ENCODE results near the gene ASAP2.
A peak's percentile ranks its signal among the peaks of the same experiment; 100 is the strongest.

The ASAP2 gene

GRCh38 chr2:9184361-9184760 is 22.3 kb upstream of the ASAP2 start:
- DNase-seq, result no peak

- no peak for DNase-seq
These were observed 18.9 kb upstream of the ASAP2 start for GRCh38 chr2:9187620-9188214.

- DNase-seq, result no peak
These were observed 17.8 kb upstream of the ASAP2 start for GRCh38 chr2:9188823-9189222.

- DNase-seq, result no peak
These were observed 16.7 kb upstream of the ASAP2 start for GRCh38 chr2:9189901-9190300.

- DNase-seq, result no peak
These were observed 15.6 kb upstream of the ASAP2 start for GRCh38 chr2:9191041-9191481.

- DNase-seq, result no peak
These were observed 13.9 kb upstream of the ASAP2 start for GRCh38 chr2:9192712-9193111.

- DNase-seq, result no peak
These were observed 12.3 kb upstream of the ASAP2 start for GRCh38 chr2:9194352-9194751.

GRCh38 chr2:9196637-9197036 is 10.0 kb upstream of the ASAP2 start:
- no peak for DNase-seq

DNA sequence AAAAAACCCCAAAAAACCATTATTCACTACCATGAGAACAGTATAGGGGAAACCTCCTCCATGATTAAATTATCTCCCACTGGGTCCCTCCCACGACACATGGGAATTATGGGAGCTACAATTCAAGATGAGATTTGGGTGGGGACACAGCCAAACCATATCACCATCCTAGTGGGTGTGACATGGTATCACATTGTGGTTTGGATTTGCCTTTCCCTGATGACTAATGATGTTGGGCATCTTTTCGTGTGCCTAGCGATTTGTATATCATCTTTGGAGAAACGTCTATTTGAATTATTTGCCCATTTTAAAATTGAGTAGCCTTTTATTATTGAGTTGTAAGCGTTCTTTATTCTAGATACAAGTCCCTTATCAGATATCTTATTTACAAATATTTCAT is 8.7 kb upstream of the ASAP2 start:
- DNase-seq, result no peak

- DNase-seq, result no peak
These were observed 6.6 kb upstream of the ASAP2 start for GRCh38 chr2:9199716-9200632.

DNA sequence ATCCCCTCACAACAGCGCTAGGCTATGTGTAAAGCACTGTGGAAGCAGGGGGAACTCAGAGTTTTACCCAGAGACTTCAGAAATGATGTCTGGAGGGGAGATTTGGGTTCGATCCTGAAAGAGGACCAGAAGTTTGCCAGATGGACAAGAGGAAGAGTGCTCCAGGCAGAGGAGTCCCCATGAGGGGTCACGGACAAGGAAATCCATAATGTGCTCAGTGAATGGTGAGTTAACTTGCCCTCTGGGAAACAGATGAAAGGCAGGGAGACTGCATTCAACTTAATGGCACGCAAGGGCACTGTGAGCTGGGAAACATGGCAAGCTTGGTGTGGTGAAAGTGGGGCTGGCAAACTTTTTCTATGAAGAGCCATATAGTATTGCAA is 6.0 kb upstream of the ASAP2 start:
- no peak for DNase-seq

- DNase-seq, result no peak
These were observed 5.3 kb upstream of the ASAP2 start for GRCh38 chr2:9201185-9201891.

DNA sequence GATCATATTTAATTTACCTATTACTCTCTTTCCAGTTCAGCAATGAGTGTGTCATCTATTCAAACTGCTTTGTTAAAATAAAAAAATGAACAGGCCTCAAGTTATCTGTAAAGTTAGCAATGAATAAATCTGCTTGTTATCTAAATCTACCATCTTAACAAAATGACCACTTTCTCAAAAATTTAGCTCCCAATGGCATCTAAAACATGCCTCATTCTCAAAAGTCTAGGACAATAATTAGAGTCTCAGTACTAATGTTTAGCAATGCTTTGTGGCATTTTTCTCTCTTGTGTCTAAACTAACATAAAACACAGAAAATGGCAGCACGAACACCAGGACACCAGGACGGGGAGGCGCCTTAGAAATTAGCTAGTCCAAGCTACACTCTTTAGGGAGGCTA is 3.6 kb upstream of the ASAP2 start:
- DNase-seq, result no peak

DNA sequence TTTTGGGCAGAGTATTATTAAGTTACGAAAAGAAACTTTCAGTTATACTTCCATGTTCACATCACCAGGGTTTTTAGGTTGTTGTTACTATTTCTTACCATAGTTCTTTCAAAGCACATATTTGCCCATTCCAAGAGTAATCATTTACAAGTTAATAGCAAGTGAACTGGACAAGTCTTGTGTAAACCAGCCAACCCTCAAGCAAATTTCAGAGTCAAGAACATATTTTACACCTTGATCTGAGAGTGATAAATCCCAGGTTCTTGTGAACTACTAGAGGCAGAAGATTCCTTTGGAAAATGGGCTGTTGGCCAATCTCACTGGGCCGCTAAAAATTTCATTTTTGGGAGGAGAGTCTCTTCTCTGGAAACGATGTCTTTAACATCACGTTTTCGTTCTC is 2.7 kb upstream of the ASAP2 start:
- no peak for DNase-seq

DNA sequence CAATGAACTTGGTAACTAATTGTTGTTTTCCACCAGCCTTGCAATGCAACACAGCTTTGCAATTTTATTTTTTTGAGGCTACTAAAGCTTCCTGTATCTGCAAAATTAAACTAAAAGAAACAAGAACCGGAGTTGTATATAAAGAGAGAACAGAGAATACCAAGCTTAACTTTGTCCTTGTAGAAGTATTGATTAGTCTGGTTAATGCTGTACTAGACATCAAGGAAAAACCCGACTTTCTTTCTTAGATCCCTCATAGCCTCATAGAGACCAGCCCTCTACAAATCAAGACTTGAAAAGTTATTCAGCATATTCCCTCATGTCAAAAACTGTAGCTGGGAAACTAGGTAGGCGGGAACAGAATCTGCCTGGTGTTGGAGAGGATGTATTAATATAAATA is 1.7 kb upstream of the ASAP2 start:
- DNase-seq, result no peak

DNA sequence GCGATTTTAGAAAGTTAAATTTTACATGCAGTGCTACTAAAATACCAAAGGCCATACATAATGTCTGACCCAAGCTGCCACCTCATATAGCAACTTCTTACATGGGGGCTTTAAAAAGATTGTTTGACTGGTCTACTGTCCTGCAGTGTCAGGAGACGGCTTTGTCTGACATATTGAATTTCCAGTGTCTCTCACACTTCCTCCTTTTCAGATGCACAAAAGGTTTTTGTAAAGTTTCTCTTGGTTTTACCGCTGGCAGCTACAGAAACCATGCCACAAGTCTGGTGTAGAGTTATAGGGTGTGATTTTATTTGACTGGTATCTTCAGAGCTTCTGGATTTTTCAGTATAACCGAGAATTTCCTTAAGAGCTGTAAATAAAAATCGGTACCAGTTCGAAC is 1.1 kb upstream of the ASAP2 start:
- DNase-seq, result no peak

DNA sequence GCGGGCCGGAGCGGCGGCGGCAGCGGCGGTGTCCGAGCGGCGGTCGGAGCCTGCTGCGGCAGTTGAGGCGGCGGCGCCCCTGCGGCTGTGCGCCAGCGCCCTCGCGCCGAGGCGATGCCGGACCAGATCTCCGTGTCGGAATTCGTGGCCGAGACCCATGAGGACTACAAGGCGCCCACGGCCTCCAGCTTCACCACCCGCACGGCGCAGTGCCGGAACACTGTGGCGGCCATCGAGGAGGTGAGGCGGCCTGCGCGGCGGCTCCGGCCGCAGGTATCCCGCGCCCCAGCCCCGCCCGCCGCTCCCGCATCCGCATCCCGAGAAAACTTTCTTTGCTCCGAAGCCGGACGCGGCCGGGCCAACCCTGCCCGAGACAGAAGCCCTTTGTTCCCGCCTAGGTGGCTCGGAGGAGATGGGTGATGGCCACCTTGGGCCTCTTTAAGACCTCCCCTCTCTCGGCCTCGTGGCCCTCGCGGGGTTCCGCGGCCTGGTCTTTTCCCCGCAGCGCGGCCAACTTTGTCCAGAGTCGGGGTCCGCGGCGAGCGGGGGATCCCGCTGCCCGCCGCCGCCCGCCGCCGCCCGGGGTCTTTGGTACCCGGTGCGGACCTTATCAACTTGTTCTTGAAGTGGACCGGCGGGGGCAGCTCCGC is 504 bp downstream of the ASAP2 start:
- peak in 1 of 2 donors; percentile 24 for DNase-seq

DNA sequence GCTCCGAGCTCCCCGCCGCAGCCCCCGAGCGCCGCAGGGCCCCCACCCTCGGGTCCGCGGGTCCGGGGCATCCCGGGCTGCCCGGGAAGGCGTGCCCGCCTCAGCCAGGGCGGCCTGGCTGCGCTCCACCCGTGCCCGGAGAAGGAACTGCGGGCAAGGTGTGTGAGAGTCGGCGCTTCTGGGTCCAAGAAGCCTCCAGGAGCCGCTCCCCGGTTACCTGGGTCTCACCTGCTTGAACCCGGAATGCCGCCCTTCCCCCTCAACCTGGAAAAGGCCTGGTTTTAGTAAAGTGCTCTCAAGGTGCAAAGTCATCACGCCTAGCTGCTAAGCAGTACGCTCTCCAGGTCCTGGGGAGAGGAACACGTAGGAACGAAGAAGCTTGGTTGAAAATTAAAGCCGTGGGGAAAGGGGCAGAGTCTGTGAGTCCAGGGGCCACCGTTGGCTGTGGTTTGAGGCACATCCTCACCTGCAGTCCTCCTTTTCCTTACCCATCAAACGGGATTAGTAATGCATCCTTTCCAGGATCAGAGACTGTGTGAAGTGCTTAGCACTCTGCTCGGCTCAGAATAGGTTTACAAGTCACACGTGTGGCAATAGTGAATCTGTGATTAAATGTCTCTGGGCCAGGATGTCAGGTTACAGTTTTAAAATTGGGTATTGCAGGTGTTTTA is 1.2 kb downstream of the ASAP2 start:
- DNase-seq, result peak in 1 of 2 donors; percentile 22

GRCh38 chr2:9208875-9209274 is 2.3 kb downstream of the ASAP2 start:
- no peak for DNase-seq

GRCh38 chr2:9210030-9210429 is 3.4 kb downstream of the ASAP2 start:
- no peak for DNase-seq

DNA sequence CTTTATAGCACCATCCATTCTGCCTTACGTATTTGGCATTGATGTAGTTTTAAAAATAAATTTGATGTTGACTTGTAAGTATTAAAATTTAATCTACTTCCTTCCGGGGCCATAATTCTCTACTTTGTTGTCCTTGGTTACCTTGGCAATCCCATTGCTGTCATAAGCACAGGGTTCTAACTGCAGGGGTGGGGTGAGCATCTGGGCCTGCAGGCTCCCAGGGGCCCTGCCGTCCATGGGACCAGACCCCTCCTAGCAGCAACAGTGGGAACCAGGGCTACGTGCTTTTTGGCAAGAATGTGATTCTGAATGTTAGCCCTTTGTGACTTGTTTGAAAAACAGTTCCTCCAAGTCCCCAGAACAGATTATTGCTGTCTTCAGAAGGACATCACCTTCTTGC is 4.9 kb downstream of the ASAP2 start:
- DNase-seq, result no peak

- DNase-seq, result no peak
These were observed 5.5 kb downstream of the ASAP2 start for GRCh38 chr2:9212010-9212635.

All from stimulated activated CD4-positive, alpha-beta T cell treated with anti-CD3 and anti-CD28 coated beads, Interleukin-2, amount 100 ng/mL, for 24 hours (primary cell).